IPS-NIHi7 (cell line): Measurements from ENCODE around the gene RPUSD4.

ENCODE experiments used
- DNase-seq: peaks from one replicate; pipeline ENCODE4 v3.0.0; 2012; ENCODE audit warnings: mixed read lengths; ENCODE audit errors: extremely low spot score

RPUSD4 gene

DNA sequence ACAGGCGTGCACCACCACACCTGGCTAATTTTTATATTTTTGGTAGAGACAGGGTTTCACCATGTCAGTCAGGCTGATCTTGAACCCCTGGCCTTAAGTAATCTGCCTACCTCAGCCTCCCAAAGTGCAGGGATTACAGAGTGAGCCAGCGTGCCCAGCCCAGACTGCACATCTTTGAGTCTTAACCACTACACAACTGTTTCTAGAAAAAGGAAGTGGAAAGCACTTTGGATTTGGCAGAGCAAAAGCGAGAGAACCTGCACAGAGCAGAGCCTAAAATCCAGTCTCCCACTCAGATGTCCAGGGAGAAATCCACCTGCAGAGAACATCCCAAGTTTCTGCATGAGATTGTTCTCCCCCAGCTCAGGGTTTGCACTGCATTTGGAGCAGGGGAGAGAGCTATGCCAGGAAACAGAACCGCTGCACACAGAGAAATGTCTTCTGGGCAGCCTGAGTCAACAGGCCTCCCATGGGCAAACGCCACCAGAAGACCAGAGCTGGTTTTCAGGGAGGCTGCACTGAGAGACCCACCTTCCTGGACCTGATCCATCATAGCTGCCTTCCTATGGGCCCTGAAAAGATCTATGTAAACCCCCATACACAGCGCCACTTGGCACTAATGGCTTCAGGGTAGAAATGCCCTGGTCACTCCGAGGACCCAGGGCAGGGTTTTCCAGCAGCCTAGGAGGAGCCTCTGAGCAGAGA lies 54.0 kb downstream of the RPUSD4 start:
- no peak for DNase-seq

DNA sequence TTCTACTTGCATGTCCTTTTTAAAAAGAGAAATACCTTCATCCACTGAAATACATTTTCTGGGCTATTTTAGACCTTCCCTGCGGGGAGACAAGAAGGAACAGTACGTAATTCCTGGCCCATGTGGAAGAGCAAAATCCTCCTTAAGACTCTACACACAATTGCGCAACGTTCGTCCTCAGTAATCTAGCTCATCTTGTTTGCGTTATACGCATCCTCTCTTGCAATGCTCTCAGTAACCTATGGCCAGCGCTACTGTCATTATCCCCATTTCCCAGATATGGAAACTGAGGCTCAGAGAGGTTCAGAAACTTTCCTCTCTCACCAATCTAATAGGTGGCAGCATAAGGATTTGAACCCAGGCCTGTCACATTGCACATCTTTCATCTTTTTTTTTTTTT lies 54.6 kb downstream of the RPUSD4 start:
- DNase-seq, result no peak

DNA sequence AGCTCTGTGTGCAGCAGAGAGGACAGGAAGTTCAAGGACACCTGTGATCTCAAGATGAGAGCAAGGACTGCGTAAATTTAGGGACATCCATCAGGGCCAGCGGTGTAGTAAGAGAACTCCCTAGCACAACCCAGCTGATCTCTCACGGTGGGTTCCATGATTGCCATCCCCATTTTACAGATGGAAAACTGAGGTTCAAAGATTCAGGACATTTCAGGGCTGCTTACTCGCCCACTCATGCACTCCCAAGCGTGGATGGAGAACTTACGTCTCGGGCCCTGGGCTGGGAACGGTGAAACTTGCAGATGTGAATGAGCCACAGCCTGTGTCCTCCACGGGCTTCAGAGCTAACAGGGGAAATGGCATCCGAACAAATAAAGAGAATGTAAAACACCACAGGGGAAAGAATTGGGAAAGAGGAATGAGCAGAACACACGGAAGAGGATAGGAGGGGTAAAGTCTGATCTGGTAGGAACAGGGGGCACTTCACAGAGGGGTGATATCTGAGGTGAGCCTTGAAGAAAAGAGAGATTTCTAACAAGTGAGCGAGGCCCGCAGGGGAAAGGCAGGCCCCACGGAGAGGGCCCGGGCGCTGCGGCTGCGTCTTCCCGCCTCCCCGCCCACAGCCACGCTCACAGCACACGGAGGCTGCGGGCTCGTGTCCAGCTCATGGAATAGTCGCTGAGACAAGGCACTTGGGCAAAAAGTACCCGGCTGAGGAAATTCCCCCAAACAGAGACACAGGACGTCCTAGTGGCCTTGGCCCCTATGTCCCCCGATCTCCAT lies 55.9 kb downstream of the RPUSD4 start:
- DNase-seq, result no peak

GRCh38 chr11:126154691-126155090 lies 56.8 kb downstream of the RPUSD4 start:
- DNase-seq, result no peak

- DNase-seq, result no peak
Observed at GRCh38 chr11:126153972-126154371, 57.5 kb downstream of the RPUSD4 start.

DNA sequence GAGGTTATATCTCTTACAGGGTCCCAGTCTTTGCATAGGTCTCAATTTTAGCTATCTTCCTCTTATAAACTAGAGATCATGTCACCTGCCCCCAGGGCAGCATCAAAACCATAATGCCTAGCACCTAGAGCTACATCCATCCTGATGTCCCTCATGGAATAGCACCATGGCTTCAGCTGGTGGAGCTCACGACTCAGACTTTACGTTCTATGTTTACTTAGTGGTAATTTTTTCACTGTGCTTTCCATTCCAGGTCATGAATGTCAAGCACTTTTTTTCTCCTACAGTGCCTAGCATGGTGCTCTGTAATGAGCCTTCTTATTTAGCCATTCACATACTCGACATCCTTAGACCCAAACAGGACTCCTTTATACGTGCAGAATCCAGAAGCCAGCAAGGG lies 58.4 kb downstream of the RPUSD4 start:
- no peak for DNase-seq

- DNase-seq, result no peak
Observed at GRCh38 chr11:126152586-126152985, 58.9 kb downstream of the RPUSD4 start.

DNA sequence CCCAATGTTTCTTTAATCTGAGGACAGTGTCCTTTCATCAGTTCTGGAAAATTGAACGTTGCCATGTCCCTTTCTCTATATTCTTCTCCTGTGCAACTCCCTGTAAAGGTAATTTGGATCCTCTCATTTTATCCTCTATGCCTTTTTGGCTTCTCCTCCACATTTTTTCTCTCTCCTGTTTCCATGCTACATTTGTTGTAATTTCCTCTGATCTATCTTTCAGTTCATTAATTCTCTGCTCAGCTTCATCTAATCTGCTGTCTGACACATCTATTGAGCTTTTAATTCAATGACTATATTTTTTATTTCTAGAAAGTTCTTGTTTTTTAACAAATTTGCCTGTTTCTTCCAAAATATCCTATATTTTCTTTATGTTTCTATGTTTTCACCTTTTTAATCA lies 59.3 kb downstream of the RPUSD4 start:
- no peak for DNase-seq
